CD14-positive monocyte (primary cell): ENCODE measurements around the gene APH1B. TPM values are rescaled to one million over a fixed set of nuclear protein-coding genes. Genes with fewer than 3 reads are reported as not detected.

Experiments
- DNase-seq, 3 donors: peaks; one replicate each; pipeline ENCODE4 v3.0.0-alpha.2; 2011 to 2022
- H2AFZ ChIP-seq: 2 replicates; pipeline ENCODE4 v1.6.0; 2012; ENCODE audit warnings: mild to moderate bottlenecking, low read depth, low read length, inconsistent platforms; ENCODE audit not compliant: insufficient read depth, poor library complexity, severe bottlenecking
- H3K27ac ChIP-seq, 2 donors: 1 replicate in 1 of 2; 2 replicates in 1 of 2; pipeline ENCODE4 v1.5.1; 2012 to 2013; ENCODE audit warnings: low read length in 2 of 2, control low read depth in 1 of 2, inconsistent platforms in 1 of 2, low read depth in 1 of 2, mild to moderate bottlenecking in 1 of 2
- H3K27me3 ChIP-seq, 2 donors: one replicate each; pipeline versions ENCODE4 v1.6.0 to v1.6.1; 2011 to 2013; ENCODE audit warnings: low read length in 2 of 2; ENCODE audit not compliant: control insufficient read depth in 2 of 2, insufficient read depth in 2 of 2
- H3K36me3 ChIP-seq, 2 donors: replicated peaks in 1 of 2; 1 replicate in 1 of 2; 2 replicates in 1 of 2; pipeline versions ENCODE4 v1.5.1 to v1.6.1; 2012 to 2013; ENCODE audit warnings: low read length in 2 of 2, control low read depth in 1 of 2, inconsistent platforms in 1 of 2, mild to moderate bottlenecking in 1 of 2; ENCODE audit not compliant: insufficient read depth in 2 of 2, control insufficient read depth in 1 of 2
- H3K4me1 ChIP-seq, 2 donors: 1 replicate in 1 of 2; 2 replicates in 1 of 2; pipeline versions ENCODE4 v1.5.1 to v1.6.1; 2012 to 2013; ENCODE audit warnings: low read length in 2 of 2, control low read depth in 1 of 2, inconsistent platforms in 1 of 2, mild to moderate bottlenecking in 1 of 2, moderate library complexity in 1 of 2; ENCODE audit not compliant: insufficient read depth in 2 of 2, control insufficient read depth in 1 of 2
- H3K4me2 ChIP-seq: replicated peaks from 2 replicates; pipeline ENCODE3; 2012; ENCODE audit warnings: low read length, moderate library complexity, mild to moderate bottlenecking; ENCODE audit not compliant: poor library complexity, severe bottlenecking; ENCODE audit errors: extremely low read depth
- H3K4me3 ChIP-seq, 3 experiments: fragments of 200-600 bp in 1 of 3; sonication (generic) in 1 of 3; replicated peaks in 1 of 3; 1 replicate in 2 of 3; 2 replicates in 1 of 3; pipeline ENCODE4 v1.5.1; 2011 to 2013; ENCODE audit warnings: low read length in 3 of 3, mild to moderate bottlenecking in 3 of 3, control low read depth in 2 of 3, low read depth in 2 of 3, inconsistent platforms in 1 of 3, moderate library complexity in 1 of 3
- H3K79me2 ChIP-seq: 2 replicates; pipeline ENCODE4 v1.6.0; 2012; ENCODE audit warnings: mild to moderate bottlenecking, control low read depth, inconsistent platforms, low read length, moderate library complexity; ENCODE audit not compliant: insufficient read depth
- H3K9ac ChIP-seq: 2 replicates; pipeline ENCODE4 v1.6.0; 2017; ENCODE audit warnings: low read length, mild to moderate bottlenecking; ENCODE audit not compliant: insufficient read depth, poor library complexity, severe bottlenecking
- H3K9me3 ChIP-seq, 2 donors: replicated peaks in 1 of 2; 1 replicate in 1 of 2; 2 replicates in 1 of 2; pipeline versions ENCODE4 v1.5.1 to v1.6.1; 2012 to 2013; ENCODE audit warnings: low read length in 2 of 2, control low read depth in 1 of 2; ENCODE audit not compliant: control insufficient read depth in 1 of 2, insufficient read depth in 1 of 2
- H4K20me1 ChIP-seq: 2 replicates; pipeline ENCODE4 v1.6.0; 2012; ENCODE audit warnings: mild to moderate bottlenecking, low read length, control low read depth, moderate library complexity; ENCODE audit not compliant: insufficient read depth
- H3K27ac Mint-ChIP-seq, 7 donors: one replicate each; pipeline ENCODE4 v1.8.0; 2020; ENCODE audit warnings: mild to moderate bottlenecking in 7 of 7, mixed read lengths in 7 of 7, moderate library complexity in 6 of 7, inconsistent platforms in 2 of 7
- H3K27me3 Mint-ChIP-seq, 3 donors: one replicate each; pipeline ENCODE4 v1.8.0; 2021 to 2022; ENCODE audit warnings: low read depth in 3 of 3, mild to moderate bottlenecking in 3 of 3, mixed read lengths in 3 of 3, moderate library complexity in 3 of 3, inconsistent platforms in 1 of 3
- H3K36me3 Mint-ChIP-seq, 2 donors: one replicate each; pipeline ENCODE4 v1.8.0; 2020; ENCODE audit warnings: mixed read lengths in 2 of 2, inconsistent platforms in 1 of 2, mild to moderate bottlenecking in 1 of 2
- H3K4me1 Mint-ChIP-seq: one replicate; pipeline ENCODE4 v1.8.0; 2020; ENCODE audit warnings: mild to moderate bottlenecking, mixed read lengths
- H3K4me3 Mint-ChIP-seq, 2 donors: one replicate each; pipeline ENCODE4 v1.8.0; 2020; ENCODE audit warnings: mild to moderate bottlenecking in 2 of 2, mixed read lengths in 2 of 2, moderate library complexity in 1 of 2
- H3K9me3 Mint-ChIP-seq, 7 donors: one replicate each; pipeline ENCODE4 v1.8.0; 2020 to 2022; ENCODE audit warnings: mixed read lengths in 7 of 7, mild to moderate bottlenecking in 6 of 7, moderate library complexity in 6 of 7, inconsistent platforms in 2 of 7
- CTCF ChIP-seq: fragments of 200-600 bp; IDR thresholded peaks from one replicate; pipeline ENCODE4 v1.8.0; 2022; ENCODE audit warnings: antibody characterized with exemption, mild to moderate bottlenecking
- WGBS: methylation state at CpG from one replicate; pipeline ENCODE4 v1.1.5; 2013; ENCODE audit warnings: missing lambda C conversion rate; ENCODE audit not compliant: insufficient coverage; 5-methylcytosine and 5-hydroxymethylcytosine counted together
- intact Hi-C, 2 donors: fragments of 100-400 bp; cut with micrococcal nuclease; formaldehyde crosslinking; loops; one replicate each; pipeline versions ENCODE4 v1.15.0 to v1.15.1; 2023
- polyA plus RNA-seq, 3 donors: library from polyadenylated mRNA; depleted of rRNA in 1 of 3; unstranded in 2 of 3; stranded (reverse) in 1 of 3; fragments of 300-500 nt in 2 of 3; fragments of >200 nt in 1 of 3; fragmentation: Illumina TruSeq in 2 of 3; gene quantifications; 1 replicate in 2 of 3; 2 replicates in 1 of 3; pipeline ENCODE4 v1.2.3, GENCODE V29; 2012 to 2021

Gene APH1B
- polyA plus RNA-seq, 3 donors, result 13.6 to 57.1 (median 54.8) TPM

- peaks cover 16 to 17% of the 10 kb centered on the region in 2 donors for H3K36me3 Mint-ChIP-seq
- peak overlapping the region; percentile 83 to 90 for H3K4me3 Mint-ChIP-seq
- H3K27me3 ChIP-seq, result no peaks in the 10 kb centered on the region
- no peaks in the 10 kb centered on the region for H3K9me3 ChIP-seq
- H3K4me2 ChIP-seq, result peak overlapping the region; percentile 90
- H3K27ac Mint-ChIP-seq, result peak overlapping the region; percentile 68 to 91 (median 84)
- H3K9me3 Mint-ChIP-seq, result no peaks in the 10 kb centered on the region
- WGBS, result 14% methylated on average over 7 of the region's 17 CpGs
- peaks cover 34% of the 10 kb centered on the region for H3K4me1 Mint-ChIP-seq
- peaks cover 30 to 42% of the 10 kb centered on the region in 2 donors for H3K4me1 ChIP-seq
- peak in 1 of 3 donors; percentile 20 for DNase-seq
- H3K9ac ChIP-seq, result peak overlapping the region; percentile 97
- H3K4me3 ChIP-seq, result peak overlapping the region; percentile 75 to 98 (median 96)
- H3K27ac ChIP-seq, result peak overlapping the region; percentile 74 to 94
- peaks cover 11% of the 10 kb centered on the region for H3K79me2 ChIP-seq
- peaks cover 4 to 20% of the 10 kb centered on the region in 2 donors for H3K36me3 ChIP-seq
- intact Hi-C loops, result loop anchor here (2.0 to 5.0 kb wide), 2 partner anchors 46 to 87 kb away; no protein-coding TSS in a partner anchor
- H3K27me3 Mint-ChIP-seq, result peaks cover 0 to 4% (median 0%) of the 10 kb centered on the region in 3 donors
- peak overlapping the region; percentile 91 for H2AFZ ChIP-seq
- TF ChIP-seq CTCF, result no peak
- H4K20me1 ChIP-seq, result no peaks in the 10 kb centered on the region
These were observed 570 bp downstream of the APH1B start for GRCh38 chr15:63277893-63278456.

GRCh38 chr15:63283126-63283525 lies 5.7 kb downstream of the APH1B start:
- Mint-ChIP-seq H3K27me3 (no peaks in the 10 kb centered on the region), H3K4me1 (peaks cover 26% of the 10 kb centered on the region), H3K4me3 (peak overlapping the region; percentile 54 to 62), H3K27ac (peak overlapping the region; percentile 68 to 93 (median 91)), H3K9me3 (no peaks in the 10 kb centered on the region), H3K36me3 (peaks cover 48 to 53% of the 10 kb centered on the region in 2 donors)
- H3K27me3 ChIP-seq, result no peaks in the 10 kb centered on the region
- H3K9me3 ChIP-seq, result no peaks in the 10 kb centered on the region
- H3K9ac ChIP-seq, result peak overlapping the region; percentile 58
- no peak for TF ChIP-seq CTCF
- H4K20me1 ChIP-seq, result no peaks in the 10 kb centered on the region
- H3K27ac ChIP-seq, result peak overlapping the region; percentile 60 to 91
- peaks cover 20 to 38% of the 10 kb centered on the region in 2 donors for H3K4me1 ChIP-seq
- peak overlapping the region; percentile 54 for H2AFZ ChIP-seq
- intact Hi-C loops, result loop anchor here (5.0 to 10.0 kb wide), 3 partner anchors 236 to 312 kb away; partner anchors contain the start of genes FBXL22 (in 1 of the 2) and TPM1 (in 1 of the 2)
- peak overlapping the region; percentile 1 to 41 (median 24) for H3K4me3 ChIP-seq
- no CpG with 5 or more reads among the region's 9 CpGs for WGBS
- H3K36me3 ChIP-seq, result peaks cover 33 to 56% of the 10 kb centered on the region in 2 donors
- peak; percentile 86 to 91 (median 91) for DNase-seq
- peak overlapping the region; percentile 47 for H3K4me2 ChIP-seq
- peaks cover 9% of the 10 kb centered on the region for H3K79me2 ChIP-seq
